GM13976 (cell line): Measurements from ENCODE around the gene ENOX2.
"Not testable (repeated sequence)": the region's sequence is repeated elsewhere in the genome, so short reads cannot be mapped to it uniquely, and the experiment has no call there.

Experiments used
- DNase-seq: peaks from one replicate; pipeline ENCODE4 v3.0.0; 2012; ENCODE audit warnings: low spot score
- in situ Hi-C: fragments of 300-500 bp; cut with MboI; formaldehyde crosslinking; loops from one replicate; pipeline ENCODE4 v1.12.0; 2022; ENCODE audit warnings: low sequenced_read_pairs, mixed read lengths, inconsistent platforms; ENCODE audit not compliant: unreplicated experiment
- TF ChIP-seq, protein P1 (sequence below): IDR thresholded peaks from 2 replicates; pipeline ENCODE4 v1.5.1; 2012; ENCODE audit warnings: borderline replicate concordance, mild to moderate bottlenecking; ENCODE audit not compliant: insufficient read depth; ENCODE audit errors: extremely low read depth, missing control alignments, control extremely low read depth

The ENOX2 gene, protein sequence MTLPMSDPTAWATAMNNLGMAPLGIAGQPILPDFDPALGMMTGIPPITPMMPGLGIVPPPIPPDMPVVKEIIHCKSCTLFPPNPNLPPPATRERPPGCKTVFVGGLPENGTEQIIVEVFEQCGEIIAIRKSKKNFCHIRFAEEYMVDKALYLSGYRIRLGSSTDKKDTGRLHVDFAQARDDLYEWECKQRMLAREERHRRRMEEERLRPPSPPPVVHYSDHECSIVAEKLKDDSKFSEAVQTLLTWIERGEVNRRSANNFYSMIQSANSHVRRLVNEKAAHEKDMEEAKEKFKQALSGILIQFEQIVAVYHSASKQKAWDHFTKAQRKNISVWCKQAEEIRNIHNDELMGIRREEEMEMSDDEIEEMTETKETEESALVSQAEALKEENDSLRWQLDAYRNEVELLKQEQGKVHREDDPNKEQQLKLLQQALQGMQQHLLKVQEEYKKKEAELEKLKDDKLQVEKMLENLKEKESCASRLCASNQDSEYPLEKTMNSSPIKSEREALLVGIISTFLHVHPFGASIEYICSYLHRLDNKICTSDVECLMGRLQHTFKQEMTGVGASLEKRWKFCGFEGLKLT

GRCh38 chrX:130902783-130903613 is at the start of gene ENOX2:
ENOX2 (minus strand) TSS chrX:130903209; CDS start chrX:130703216, 199,993 bp downstream.
- TF ChIP-seq, protein P1, sequence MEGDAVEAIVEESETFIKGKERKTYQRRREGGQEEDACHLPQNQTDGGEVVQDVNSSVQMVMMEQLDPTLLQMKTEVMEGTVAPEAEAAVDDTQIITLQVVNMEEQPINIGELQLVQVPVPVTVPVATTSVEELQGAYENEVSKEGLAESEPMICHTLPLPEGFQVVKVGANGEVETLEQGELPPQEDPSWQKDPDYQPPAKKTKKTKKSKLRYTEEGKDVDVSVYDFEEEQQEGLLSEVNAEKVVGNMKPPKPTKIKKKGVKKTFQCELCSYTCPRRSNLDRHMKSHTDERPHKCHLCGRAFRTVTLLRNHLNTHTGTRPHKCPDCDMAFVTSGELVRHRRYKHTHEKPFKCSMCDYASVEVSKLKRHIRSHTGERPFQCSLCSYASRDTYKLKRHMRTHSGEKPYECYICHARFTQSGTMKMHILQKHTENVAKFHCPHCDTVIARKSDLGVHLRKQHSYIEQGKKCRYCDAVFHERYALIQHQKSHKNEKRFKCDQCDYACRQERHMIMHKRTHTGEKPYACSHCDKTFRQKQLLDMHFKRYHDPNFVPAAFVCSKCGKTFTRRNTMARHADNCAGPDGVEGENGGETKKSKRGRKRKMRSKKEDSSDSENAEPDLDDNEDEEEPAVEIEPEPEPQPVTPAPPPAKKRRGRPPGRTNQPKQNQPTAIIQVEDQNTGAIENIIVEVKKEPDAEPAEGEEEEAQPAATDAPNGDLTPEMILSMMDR = no peak
- DNase-seq = peak; percentile 81
- in situ Hi-C loops = loop anchor here (25.0 kb wide), 2 partner anchors 566 to 1316 kb away; partner anchors contain the start of gene SLC25A14

GRCh38 chrX:130952266-130953043 is 49.4 kb upstream of the ENOX2 start:
- in situ Hi-C loops = no loop called here
- no peak for DNase-seq
- TF ChIP-seq, protein P1 = no peak

GRCh38 chrX:130944230-130944629 is 41.2 kb upstream of the ENOX2 start:
- in situ Hi-C loops = no loop called here

DNA sequence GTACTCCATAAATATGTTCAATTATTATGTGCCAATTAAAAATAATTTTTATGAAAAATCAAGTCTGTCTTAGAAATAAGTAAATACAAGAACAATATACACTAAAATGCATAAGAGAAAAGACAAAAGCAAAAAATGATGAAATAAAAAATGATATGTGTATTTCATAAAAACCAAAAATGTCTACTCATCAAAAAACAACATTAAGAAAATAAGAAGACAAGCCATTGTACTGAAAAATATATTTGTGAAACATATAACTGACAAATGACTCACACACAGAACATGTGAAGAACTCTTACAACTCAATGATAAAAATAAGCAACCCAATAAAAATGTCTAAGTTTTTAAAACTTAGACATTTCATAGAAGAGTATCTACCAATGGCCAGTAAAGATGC is 34.1 kb upstream of the ENOX2 start:
- DNase-seq = no peak
- TF ChIP-seq, protein P1 = no peak
- in situ Hi-C loops = no loop called here

More at GRCh38 chrX:130944230-130944629, 41.2 kb upstream of the ENOX2 start:
- TF ChIP-seq, protein P1 = no peak
- DNase-seq = no peak

DNA sequence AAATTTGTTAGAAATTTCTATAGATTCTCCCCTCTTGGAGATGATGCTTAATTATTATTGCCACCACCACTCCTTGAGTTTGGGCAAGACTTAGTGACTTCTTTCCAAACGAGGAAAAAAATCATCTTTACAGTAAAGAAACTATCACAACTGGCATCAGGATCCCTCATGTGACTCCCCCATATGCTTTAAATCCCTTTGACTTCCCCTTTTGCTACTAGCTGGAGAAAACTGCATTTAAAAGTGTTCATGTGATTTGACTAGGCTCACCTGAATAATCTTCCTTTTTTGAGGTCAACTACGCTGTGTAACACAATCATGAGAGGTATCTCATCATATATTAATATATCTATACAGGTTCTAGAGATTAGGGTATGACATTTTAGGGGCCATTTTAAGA is 30.3 kb upstream of the ENOX2 start:
- in situ Hi-C loops = no loop called here
- TF ChIP-seq, protein P1 = no peak
- DNase-seq = no peak

- in situ Hi-C loops = loop anchor here (25.0 kb wide), 2 partner anchors 583 to 1333 kb away; partner anchors contain the start of gene SLC25A14
Observed at GRCh38 chrX:130920405-130920804, 17.4 kb upstream of the ENOX2 start.

GRCh38 chrX:130919676-130920075 is 16.7 kb upstream of the ENOX2 start:
- in situ Hi-C loops = loop anchor here (10.0 to 25.0 kb wide), 4 partner anchors 375 to 1332 kb away; partner anchors contain the start of gene SLC25A14
- DNase-seq = not testable (repeated sequence)

More at GRCh38 chrX:130920405-130920804, 17.4 kb upstream of the ENOX2 start:
- DNase-seq = not testable (repeated sequence)

- in situ Hi-C loops = loop anchor here (10.0 to 25.0 kb wide), 4 partner anchors 374 to 1331 kb away; partner anchors contain the start of gene SLC25A14
- DNase-seq = not testable (repeated sequence)
Observed at GRCh38 chrX:130918498-130918897, 15.5 kb upstream of the ENOX2 start.
